Neural cell (in vitro differentiated cells): ENCODE data around the gene PGM1.

Experiments
- EP300 ChIP-seq: fragments of 450-650 bp; conservative IDR thresholded peaks from 2 replicates; pipeline ENCODE4 v1.6.1; 2014; ENCODE audit warnings: antibody characterized with exemption, mild to moderate bottlenecking, moderate library complexity; ENCODE audit not compliant: poor library complexity, severe bottlenecking
- EZH2 ChIP-seq: fragments of 200-600, 300-800 bp; shearing (Covaris generic), sonication (generic); IDR thresholded peaks from 2 replicates; pipeline ENCODE4 v1.6.1; 2014; ENCODE audit warnings: antibody characterized with exemption, low read length, borderline replicate concordance, mild to moderate bottlenecking; ENCODE audit not compliant: insufficient read depth, poor library complexity, severe bottlenecking
- MXI1 ChIP-seq: fragments of 450-650 bp; conservative IDR thresholded peaks from 2 replicates; pipeline ENCODE4 v1.6.1; 2014; ENCODE audit warnings: antibody characterized with exemption, mild to moderate bottlenecking; ENCODE audit not compliant: poor library complexity, severe bottlenecking
- POLR2AphosphoS5 ChIP-seq: IDR thresholded peaks from 2 replicates; pipeline ENCODE4 v1.6.1; 2012
- RAD21 ChIP-seq: fragments of 450-650 bp; conservative IDR thresholded peaks from 2 replicates; pipeline ENCODE4 v1.6.1; 2014; ENCODE audit warnings: antibody characterized with exemption, mild to moderate bottlenecking, moderate library complexity
- REST ChIP-seq: IDR thresholded peaks from 2 replicates; pipeline ENCODE4 v1.6.1; 2012; ENCODE audit warnings: borderline replicate concordance
- TF ChIP-seq, protein P1 (sequence below): fragments of 450-650 bp; IDR thresholded peaks from 2 replicates; pipeline ENCODE4 v1.5.1; 2014; ENCODE audit warnings: antibody characterized with exemption, mild to moderate bottlenecking, moderate library complexity; ENCODE audit not compliant: poor library complexity, severe bottlenecking

- no peak for TF ChIP-seq EZH2
- TF ChIP-seq, protein P1, sequence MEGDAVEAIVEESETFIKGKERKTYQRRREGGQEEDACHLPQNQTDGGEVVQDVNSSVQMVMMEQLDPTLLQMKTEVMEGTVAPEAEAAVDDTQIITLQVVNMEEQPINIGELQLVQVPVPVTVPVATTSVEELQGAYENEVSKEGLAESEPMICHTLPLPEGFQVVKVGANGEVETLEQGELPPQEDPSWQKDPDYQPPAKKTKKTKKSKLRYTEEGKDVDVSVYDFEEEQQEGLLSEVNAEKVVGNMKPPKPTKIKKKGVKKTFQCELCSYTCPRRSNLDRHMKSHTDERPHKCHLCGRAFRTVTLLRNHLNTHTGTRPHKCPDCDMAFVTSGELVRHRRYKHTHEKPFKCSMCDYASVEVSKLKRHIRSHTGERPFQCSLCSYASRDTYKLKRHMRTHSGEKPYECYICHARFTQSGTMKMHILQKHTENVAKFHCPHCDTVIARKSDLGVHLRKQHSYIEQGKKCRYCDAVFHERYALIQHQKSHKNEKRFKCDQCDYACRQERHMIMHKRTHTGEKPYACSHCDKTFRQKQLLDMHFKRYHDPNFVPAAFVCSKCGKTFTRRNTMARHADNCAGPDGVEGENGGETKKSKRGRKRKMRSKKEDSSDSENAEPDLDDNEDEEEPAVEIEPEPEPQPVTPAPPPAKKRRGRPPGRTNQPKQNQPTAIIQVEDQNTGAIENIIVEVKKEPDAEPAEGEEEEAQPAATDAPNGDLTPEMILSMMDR, result no peak
- TF ChIP-seq MXI1, result no peak
- no peak for TF ChIP-seq RAD21
- no peak for TF ChIP-seq REST
- TF ChIP-seq POLR2AphosphoS5, result no peak
- TF ChIP-seq EP300, result no peak
Observed at GRCh38 chr1:63635681-63636080, 42.5 kb downstream of the PGM1 start.
